AG04449 (cell line): ENCODE measurements around the gene PSKH1.
"Not testable (repeated sequence)": the region's sequence is repeated elsewhere in the genome, so short reads cannot be mapped to it uniquely, and the experiment has no call there.

Source experiments
- CTCF ChIA-PET: fragments of 350-600 bp; formaldehyde crosslinking; extraction: SDS; loops from one replicate; lab custom pipeline; 2021; ENCODE audit warnings: antibody characterized with exemption; lab: Yijun Ruan, JAX
- POLR2A ChIA-PET: fragments of 400-600, 350-600 bp; formaldehyde crosslinking; extraction: SDS; loops from one replicate; lab custom pipeline; 2020; ENCODE audit warnings: antibody characterized with exemption, inconsistent platforms; lab: Yijun Ruan, JAX
- DNase-seq: peaks from one replicate; pipeline ENCODE4 v3.0.0-alpha.2; 2010; ENCODE audit warnings: low read depth, low spot score
- H3K4me3 ChIP-seq: 2 replicates; pipeline ENCODE4 v1.5.1; 2011; ENCODE audit warnings: low read depth, mild to moderate bottlenecking, control low read depth, low read length
- CTCF ChIP-seq: IDR thresholded peaks from one replicate; pipeline ENCODE4 v1.5.1; 2011; ENCODE audit warnings: mild to moderate bottlenecking, moderate library complexity, low read length, control low read depth, inconsistent platforms; ENCODE audit not compliant: insufficient read depth; ENCODE audit errors: missing control alignments

PSKH1 gene

GRCh38 chr16:67935101-67935401, 42.0 kb downstream of the PSKH1 start:
- CTCF ChIA-PET: interaction anchor here (0.9 to 16.7 kb wide), 14 partner anchors 9 to 441 kb away, joined by 3 to 227 read pairs (median 4); partner anchors contain the start of gene NRN1L
- POLR2A ChIA-PET: interaction anchor here (0.8 to 2.5 kb wide), 12 partner anchors 11 to 263 kb away, joined by 3 to 11 read pairs (median 4); no protein-coding TSS in a partner anchor
- no peak for TF ChIP-seq CTCF
- peak overlapping the region; percentile 100 for H3K4me3 ChIP-seq
- no peak for DNase-seq

- peak overlapping the region; percentile 100 for H3K4me3 ChIP-seq
- TF ChIP-seq CTCF: no peak
- peak; percentile 56 for DNase-seq
- ChIA-PET CTCF (interaction anchor here (0.9 to 16.7 kb wide), 11 partner anchors 10 to 415 kb away, joined by 3 to 227 read pairs (median 5); partner anchors contain the start of gene NRN1L), POLR2A (interaction anchor here (0.8 to 2.5 kb wide), 14 partner anchors 11 to 263 kb away, joined by 3 to 11 read pairs (median 4); no protein-coding TSS in a partner anchor)
Observed at GRCh38 chr16:67935402-67936123, 42.5 kb downstream of the PSKH1 start.

GRCh38 chr16:67936124-67936879, 43.2 kb downstream of the PSKH1 start, which contains the start of gene PSMB10:
TSS of gene PSMB10 (minus strand) at chr16:67936850. CDS start at chr16:67936749, 101 bp downstream.
- no peak for TF ChIP-seq CTCF
- CTCF ChIA-PET: interaction anchor here (0.9 to 16.7 kb wide), 11 partner anchors 8 to 416 kb away, joined by 3 to 227 read pairs (median 5); partner anchors contain the start of gene NRN1L
- POLR2A ChIA-PET: interaction anchor here (0.8 to 1.8 kb wide), 11 partner anchors 10 to 264 kb away, joined by 3 to 11 read pairs (median 4); no protein-coding TSS in a partner anchor
- peak within 1 kb of the TSS; percentile 100 for H3K4me3 ChIP-seq
- no peak for DNase-seq

GRCh38 chr16:67936880-67937605, 44.0 kb downstream of the PSKH1 start:
- no peak for TF ChIP-seq CTCF
- DNase-seq: no peak
- POLR2A ChIA-PET: interaction anchor here (0.8 to 1.8 kb wide), 3 partner anchors 11 to 23 kb away, joined by 3 to 11 read pairs (median 6); no protein-coding TSS in a partner anchor
- peak overlapping the region; percentile 100 for H3K4me3 ChIP-seq
- CTCF ChIA-PET: interaction anchor here (0.9 to 16.7 kb wide), 7 partner anchors 9 to 416 kb away, joined by 3 to 227 read pairs (median 6); partner anchors contain the start of gene NRN1L

- ChIA-PET CTCF (interaction anchor here (1.2 to 16.7 kb wide), 3 partner anchors 9 to 122 kb away, joined by 3 to 227 read pairs (median 6); no protein-coding TSS in a partner anchor), POLR2A (interaction anchor here (0.8 kb wide), 1 partner anchor 10 kb away, joined by 6 read pairs; no protein-coding TSS in a partner anchor)
- not testable (repeated sequence) for DNase-seq, H3K4me3 ChIP-seq
Observed at GRCh38 chr16:67937713-67938112, 44.7 kb downstream of the PSKH1 start.
